ENCODE measurements around the gene SEMA4C.

GRCh38 chr2:96899413-96899741 lies 29.5 kb upstream of the SEMA4C start:
- TF ChIP-seq CTCF (IDR thresholded peaks at IDR 0.05; ENCODE audit: poor library complexity, severe bottlenecking) (no peak), EP300 (conservative IDR thresholded peaks at IDR 0.05; ENCODE audit: poor library complexity, severe bottlenecking) (no peak)

Measured in neural cell (in vitro differentiated cells).